Activated CD4-positive, alpha-beta T cell treated with anti-CD3 and anti-CD28 coated beads, Interleukin-2, amount 10 ng/mL, durations not matched to agents 7 days and 5 days (primary cell): ENCODE measurements around the gene BHLHE40. TPM values are rescaled to one million over a fixed set of nuclear protein-coding genes. Genes with fewer than 3 reads are reported as not detected.

Source experiments
- CTCF ChIA-PET: fragments of 350-600 bp; sonication (Branson Sonifier 250); formaldehyde crosslinking; loops from one replicate; lab custom pipeline; 2021; ENCODE audit warnings: antibody characterized with exemption; lab: Charles Lee
- POLR2A ChIA-PET: fragments of 350-600 bp; sonication (Branson Sonifier 250); formaldehyde crosslinking; loops from one replicate; lab custom pipeline; 2021; ENCODE audit warnings: antibody characterized with exemption; lab: Charles Lee
- DNase-seq: peaks from one replicate; pipeline ENCODE4 v3.0.0-alpha.2; 2020
- H3K27ac Mint-ChIP-seq: one replicate; pipeline ENCODE4 v1.8.0; 2021; ENCODE audit warnings: mild to moderate bottlenecking, moderate library complexity, mixed read lengths
- H3K27me3 Mint-ChIP-seq: one replicate; pipeline ENCODE4 v1.8.0; 2021; ENCODE audit warnings: mixed read lengths
- H3K36me3 Mint-ChIP-seq: one replicate; pipeline ENCODE4 v1.8.0; 2021; ENCODE audit warnings: low read depth, mixed read lengths
- H3K4me1 Mint-ChIP-seq: one replicate; pipeline ENCODE4 v1.8.0; 2021; ENCODE audit warnings: mixed read lengths
- H3K4me3 Mint-ChIP-seq: one replicate; pipeline ENCODE4 v1.8.0; 2021; ENCODE audit warnings: mild to moderate bottlenecking, moderate library complexity, mixed read lengths
- H3K9me3 Mint-ChIP-seq: one replicate; pipeline ENCODE4 v1.8.0; 2021; ENCODE audit warnings: mixed read lengths
- total RNA-seq, 2 experiments: library from RNA; stranded (reverse); gene quantifications; one replicate each; pipeline ENCODE4 v1.2.3, GENCODE V29; 2021

Gene BHLHE40
- 100 to 1,000 TPM; 105 to 112 TPM for total RNA-seq

- CTCF ChIA-PET = interaction anchor here (0.7 to 13.9 kb wide), 52 partner anchors 9 to 268 kb away, joined by 3 to 197 read pairs (median 6); no protein-coding TSS in a partner anchor
- Mint-ChIP-seq H3K4me3 (peak within 1 kb of the TSS; percentile 99), H3K36me3 (peaks cover 51% of the 10 kb centered on the region), H3K9me3 (no peaks in the 10 kb centered on the region), H3K27me3 (no peaks in the 10 kb centered on the region), H3K27ac (peak within 1 kb of the TSS; percentile 98), H3K4me1 (peaks cover 60% of the 10 kb centered on the region)
- DNase-seq = no peak
- POLR2A ChIA-PET = interaction anchor here (0.7 to 1.6 kb wide), 9 partner anchors 42 to 261 kb away, joined by 3 to 8 read pairs (median 3); no protein-coding TSS in a partner anchor
These were observed at the start of gene BHLHE40 for GRCh38 chr3:4979428-4980228. Gene BHLHE40, plus strand, starts transcription at chr3:4979437. Its CDS starts 282 bp downstream, at chr3:4979719.

- DNase-seq = no peak
- Mint-ChIP-seq H3K4me1 (peaks cover 35% of the 10 kb centered on the region), H3K27ac (no peak overlapping the region), H3K4me3 (no peak overlapping the region), H3K27me3 (no peaks in the 10 kb centered on the region), H3K9me3 (peaks cover 3% of the 10 kb centered on the region), H3K36me3 (peaks cover 1% of the 10 kb centered on the region)
- POLR2A ChIA-PET = interaction anchor here (0.6 kb wide), 1 partner anchor 43 kb away, joined by 5 read pairs; no protein-coding TSS in a partner anchor
- CTCF ChIA-PET = interaction anchor here (2.0 kb wide), 1 partner anchor 19 kb away, joined by 4 read pairs; no protein-coding TSS in a partner anchor
These were observed 48.7 kb upstream of the BHLHE40 start for GRCh38 chr3:4930501-4930900.

GRCh38 chr3:4934050-4934449, 45.2 kb upstream of the BHLHE40 start:
- H3K36me3 Mint-ChIP-seq = peaks cover 2% of the 10 kb centered on the region
- CTCF ChIA-PET = interaction anchor here (0.5 kb wide), 1 partner anchor 193 kb away, joined by 5 read pairs; no protein-coding TSS in a partner anchor
- no peak overlapping the region for H3K4me3 Mint-ChIP-seq
- POLR2A ChIA-PET = no interaction called here
- no peak for DNase-seq
- peaks cover 20% of the 10 kb centered on the region for H3K4me1 Mint-ChIP-seq
- H3K9me3 Mint-ChIP-seq = peaks cover 6% of the 10 kb centered on the region
- no peak overlapping the region for H3K27ac Mint-ChIP-seq
- no peaks in the 10 kb centered on the region for H3K27me3 Mint-ChIP-seq

GRCh38 chr3:4935347-4935746, 43.9 kb upstream of the BHLHE40 start:
- peaks cover 4% of the 10 kb centered on the region for H3K36me3 Mint-ChIP-seq
- H3K27me3 Mint-ChIP-seq = no peaks in the 10 kb centered on the region
- POLR2A ChIA-PET = no interaction called here
- H3K27ac Mint-ChIP-seq = peak overlapping the region; percentile 27
- H3K9me3 Mint-ChIP-seq = peaks cover 6% of the 10 kb centered on the region
- no peak overlapping the region for H3K4me3 Mint-ChIP-seq
- DNase-seq = peak; percentile 20
- H3K4me1 Mint-ChIP-seq = peaks cover 18% of the 10 kb centered on the region
- CTCF ChIA-PET = no interaction called here

- H3K9me3 Mint-ChIP-seq = peaks cover 6% of the 10 kb centered on the region
- H3K36me3 Mint-ChIP-seq = peaks cover 4% of the 10 kb centered on the region
- H3K4me1 Mint-ChIP-seq = peaks cover 15% of the 10 kb centered on the region
- ChIA-PET CTCF (interaction anchor here (0.6 to 1.2 kb wide), 4 partner anchors 100 to 738 kb away, joined by 3 read pairs; no protein-coding TSS in a partner anchor), POLR2A (no interaction called here)
- peaks cover 4% of the 10 kb centered on the region for H3K27me3 Mint-ChIP-seq
- DNase-seq = no peak
- no peak overlapping the region for H3K27ac Mint-ChIP-seq
- H3K4me3 Mint-ChIP-seq = no peak overlapping the region
These were observed 42.1 kb upstream of the BHLHE40 start for GRCh38 chr3:4936982-4937614.

- no peak for DNase-seq
- Mint-ChIP-seq H3K36me3 (peaks cover 4% of the 10 kb centered on the region), H3K9me3 (peaks cover 6% of the 10 kb centered on the region), H3K4me1 (peaks cover 15% of the 10 kb centered on the region), H3K4me3 (no peak overlapping the region), H3K27me3 (peaks cover 4% of the 10 kb centered on the region), H3K27ac (no peak overlapping the region)
- CTCF ChIA-PET = interaction anchor here (0.8 to 2.7 kb wide), 4 partner anchors 11 to 218 kb away, joined by 3 to 7 read pairs (median 3); no protein-coding TSS in a partner anchor
- POLR2A ChIA-PET = no interaction called here
These were observed 40.8 kb upstream of the BHLHE40 start for GRCh38 chr3:4938281-4938982.

- CTCF ChIA-PET = interaction anchor here (0.7 to 2.7 kb wide), 3 partner anchors 10 to 79 kb away, joined by 3 to 7 read pairs (median 3); no protein-coding TSS in a partner anchor
- Mint-ChIP-seq H3K27me3 (peaks cover 4% of the 10 kb centered on the region), H3K4me3 (no peak overlapping the region), H3K36me3 (peaks cover 4% of the 10 kb centered on the region), H3K27ac (no peak overlapping the region), H3K9me3 (peaks cover 6% of the 10 kb centered on the region), H3K4me1 (peaks cover 15% of the 10 kb centered on the region)
- no peak for DNase-seq
- POLR2A ChIA-PET = no interaction called here
These were observed 40.0 kb upstream of the BHLHE40 start for GRCh38 chr3:4939276-4939675.

GRCh38 chr3:4940985-4941384, 38.3 kb upstream of the BHLHE40 start:
- peaks cover 4% of the 10 kb centered on the region for H3K27me3 Mint-ChIP-seq
- no peak overlapping the region for H3K4me3 Mint-ChIP-seq
- no peak overlapping the region for H3K27ac Mint-ChIP-seq
- POLR2A ChIA-PET = no interaction called here
- DNase-seq = no peak
- peaks cover 7% of the 10 kb centered on the region for H3K4me1 Mint-ChIP-seq
- peaks cover 4% of the 10 kb centered on the region for H3K36me3 Mint-ChIP-seq
- CTCF ChIA-PET = interaction anchor here (1.0 to 2.7 kb wide), 2 partner anchors 8 to 13 kb away, joined by 3 to 7 read pairs; no protein-coding TSS in a partner anchor
- H3K9me3 Mint-ChIP-seq = peaks cover 6% of the 10 kb centered on the region

- H3K27me3 Mint-ChIP-seq = peaks cover 4% of the 10 kb centered on the region
- peaks cover 5% of the 10 kb centered on the region for H3K9me3 Mint-ChIP-seq
- CTCF ChIA-PET = no interaction called here
- no peak overlapping the region for H3K27ac Mint-ChIP-seq
- no peaks in the 10 kb centered on the region for H3K4me1 Mint-ChIP-seq
- DNase-seq = no peak
- H3K36me3 Mint-ChIP-seq = peaks cover 2% of the 10 kb centered on the region
- H3K4me3 Mint-ChIP-seq = no peak overlapping the region
- POLR2A ChIA-PET = interaction anchor here (0.6 kb wide), 1 partner anchor 58 kb away, joined by 3 read pairs; no protein-coding TSS in a partner anchor
These were observed 35.7 kb upstream of the BHLHE40 start for GRCh38 chr3:4943549-4943948.

- Mint-ChIP-seq H3K36me3 (no peaks in the 10 kb centered on the region), H3K9me3 (peaks cover 3% of the 10 kb centered on the region), H3K4me3 (no peak overlapping the region), H3K27me3 (peaks cover 4% of the 10 kb centered on the region), H3K27ac (no peak overlapping the region), H3K4me1 (no peaks in the 10 kb centered on the region)
- POLR2A ChIA-PET = no interaction called here
- CTCF ChIA-PET = no interaction called here
- DNase-seq = no peak
These were observed 33.9 kb upstream of the BHLHE40 start for GRCh38 chr3:4945324-4945723.

GRCh38 chr3:4947028-4947427, 32.2 kb upstream of the BHLHE40 start:
- no peak overlapping the region for H3K27ac Mint-ChIP-seq
- ChIA-PET CTCF (interaction anchor here (0.6 to 2.4 kb wide), 3 partner anchors 11 to 19 kb away, joined by 3 to 7 read pairs (median 5); no protein-coding TSS in a partner anchor), POLR2A (no interaction called here)
- no peak overlapping the region for H3K4me3 Mint-ChIP-seq
- H3K27me3 Mint-ChIP-seq = no peaks in the 10 kb centered on the region
- H3K4me1 Mint-ChIP-seq = no peaks in the 10 kb centered on the region
- H3K9me3 Mint-ChIP-seq = peaks cover 3% of the 10 kb centered on the region
- no peaks in the 10 kb centered on the region for H3K36me3 Mint-ChIP-seq
- DNase-seq = no peak

GRCh38 chr3:4948395-4948794, 30.8 kb upstream of the BHLHE40 start:
- Mint-ChIP-seq H3K36me3 (no peaks in the 10 kb centered on the region), H3K9me3 (peaks cover 3% of the 10 kb centered on the region), H3K4me1 (no peaks in the 10 kb centered on the region), H3K27me3 (no peaks in the 10 kb centered on the region), H3K4me3 (no peak overlapping the region), H3K27ac (no peak overlapping the region)
- CTCF ChIA-PET = interaction anchor here (1.1 to 2.4 kb wide), 4 partner anchors 9 to 237 kb away, joined by 3 to 9 read pairs (median 5); no protein-coding TSS in a partner anchor
- no peak for DNase-seq
- POLR2A ChIA-PET = no interaction called here
